Endothelial cell of umbilical vein (primary cell): ENCODE data around the gene RXFP1.

Experiments used
- CTCF ChIP-seq, 2 donors: IDR thresholded peaks; 1 replicate in 1 of 2; 2 replicates in 1 of 2; pipeline ENCODE4 v1.5.1; 2011; ENCODE audit warnings: low read length in 2 of 2, mild to moderate bottlenecking in 2 of 2, moderate library complexity in 2 of 2, control low read depth in 1 of 2, inconsistent platforms in 1 of 2, low read depth in 1 of 2; ENCODE audit not compliant: insufficient read depth in 1 of 2; ENCODE audit errors: extremely low read depth in 1 of 2
- JUN ChIP-seq: IDR thresholded peaks from 2 replicates; pipeline ENCODE4 v1.6.1; 2011; ENCODE audit warnings: borderline replicate concordance, low read depth; ENCODE audit not compliant: insufficient read length, insufficient read depth
- MAX ChIP-seq: IDR thresholded peaks from 2 replicates; pipeline ENCODE4 v1.6.1; 2011; ENCODE audit not compliant: insufficient read depth, insufficient read length
- POLR2A ChIP-seq: IDR thresholded peaks from 2 replicates; pipeline ENCODE4 v1.6.1; 2012; ENCODE audit warnings: low read depth, mild to moderate bottlenecking, control low read depth, low read length

- TF ChIP-seq CTCF (IDR thresholded peaks at IDR 0.05; ENCODE audit: extremely low read depth in 1 of 2, insufficient read depth in 1 of 2, low read depth in 1 of 2, low read length in 2 of 2): no peak
- no peak for TF ChIP-seq JUN
- TF ChIP-seq POLR2A: no peak
- no peak for TF ChIP-seq MAX
Observed at GRCh38 chr4:158681629-158682028, 159.9 kb downstream of the RXFP1 start.
